Caco-2 (cell line): ENCODE data around the gene ZNF804B. TPM values are rescaled to one million over a fixed set of nuclear protein-coding genes. Genes with fewer than 3 reads are reported as not detected.

Experiments used
- BruUV-seq: library from RNA; stranded (reverse); fragments of 400-500 nt; replicated peaks from 2 replicates; lab custom pipeline; 2021; lab: Mats Ljungman, UMichigan
- CTCF ChIA-PET: fragments of 300-600 bp; sonication (Branson Sonifier 250); formaldehyde crosslinking; loops from one replicate; lab custom pipeline; 2022; ENCODE audit warnings: antibody characterized with exemption; lab: Charles Lee
- POLR2A ChIA-PET: fragments of 300-600 bp; sonication (Branson Sonifier 250); formaldehyde crosslinking; loops from one replicate; lab custom pipeline; 2022; ENCODE audit warnings: antibody characterized with exemption; lab: Charles Lee
- DNase-seq, 2 experiments: peaks; one replicate each; pipeline versions ENCODE4 v3.0.0 to v3.0.0-alpha.2; 2020 to 2022
- H3K27me3 ChIP-seq: replicated peaks from 2 replicates; pipeline ENCODE4 v1.6.0; 2011; ENCODE audit warnings: low read length; ENCODE audit not compliant: control insufficient read depth, insufficient read depth
- H3K36me3 ChIP-seq: 2 replicates; pipeline ENCODE4 v1.5.1; 2011; ENCODE audit warnings: low read length; ENCODE audit not compliant: control insufficient read depth, insufficient read depth
- H3K4me1 ChIP-seq: fragments of 250-450 bp; sonication (Bioruptor Pico); 2 replicates; pipeline ENCODE4 v1.5.1; 2020; ENCODE audit warnings: mild to moderate bottlenecking
- H3K4me3 ChIP-seq: 2 replicates; pipeline ENCODE4 v1.5.1; 2011; ENCODE audit warnings: low read depth, mild to moderate bottlenecking, control low read depth, low read length
- H3K9me3 ChIP-seq: fragments of 250-450 bp; sonication (Bioruptor Pico); 2 replicates; pipeline ENCODE4 v1.5.1; 2020; ENCODE audit warnings: mild to moderate bottlenecking, moderate library complexity
- H3K27ac Mint-ChIP-seq: one replicate; pipeline ENCODE4 v1.8.0; 2022; ENCODE audit warnings: mixed read lengths; ENCODE audit not compliant: unreplicated experiment
- H3K27me3 Mint-ChIP-seq: one replicate; pipeline ENCODE4 v1.8.0; 2022; ENCODE audit warnings: mixed read lengths; ENCODE audit not compliant: insufficient read depth, unreplicated experiment
- H3K36me3 Mint-ChIP-seq: one replicate; pipeline ENCODE4 v1.8.0; 2022; ENCODE audit warnings: mild to moderate bottlenecking, mixed read lengths; ENCODE audit not compliant: insufficient read depth, unreplicated experiment
- H3K4me1 Mint-ChIP-seq: one replicate; pipeline ENCODE4 v1.8.0; 2022; ENCODE audit warnings: low read depth, mixed read lengths; ENCODE audit not compliant: unreplicated experiment
- H3K4me3 Mint-ChIP-seq: one replicate; pipeline ENCODE4 v1.8.0; 2022; ENCODE audit warnings: mild to moderate bottlenecking, moderate library complexity, mixed read lengths; ENCODE audit not compliant: unreplicated experiment
- H3K9me3 Mint-ChIP-seq: one replicate; pipeline ENCODE4 v1.8.0; 2022; ENCODE audit warnings: mixed read lengths; ENCODE audit not compliant: unreplicated experiment
- intact Hi-C: fragments of 100-400 bp; cut with micrococcal nuclease; formaldehyde crosslinking; loops from one replicate; pipeline ENCODE4 v1.10.0; 2022; ENCODE audit not compliant: unreplicated experiment
- total RNA-seq: library from RNA; stranded (reverse); gene quantifications from 2 replicates; pipeline ENCODE4 v1.2.3, GENCODE V29; 2022
- TF ChIP-seq, protein P1 (sequence below), 2 experiments: fragments of 200-600 bp in 1 of 2; IDR thresholded peaks; 1 replicate in 1 of 2; 2 replicates in 1 of 2; pipeline versions ENCODE4 v1.5.1 to v1.8.0; 2011 to 2022; ENCODE audit warnings: antibody characterized with exemption in 1 of 2, control low read depth in 1 of 2, inconsistent platforms in 1 of 2, low read depth in 1 of 2, low read length in 1 of 2, mild to moderate bottlenecking in 1 of 2, moderate library complexity in 1 of 2; ENCODE audit not compliant: insufficient read depth in 1 of 2, severe bottlenecking in 1 of 2, unreplicated experiment in 1 of 2

Gene ZNF804B
- total RNA-seq, 1 experiment from 2014 or later, result not detected

DNA sequence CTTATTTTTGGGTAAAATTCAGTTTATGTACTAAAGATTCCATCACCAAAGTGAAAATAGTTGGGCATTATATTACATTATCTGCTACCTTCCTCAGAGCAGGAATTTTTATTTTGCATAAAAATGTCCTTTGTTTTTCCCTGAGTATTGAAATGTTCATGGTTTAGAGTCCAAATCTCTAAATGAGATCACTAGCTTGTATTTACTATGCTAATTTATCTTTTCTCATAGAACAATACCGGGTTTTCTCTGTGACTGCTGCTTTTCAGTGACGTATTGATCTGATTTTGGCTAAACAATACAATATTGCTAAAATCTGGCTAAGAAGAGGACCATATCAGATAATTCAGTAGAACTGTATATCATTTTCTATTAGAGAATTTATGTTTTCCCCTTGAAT lies 125.6 kb downstream of the ZNF804B start:
- Mint-ChIP-seq H3K9me3 (peaks cover 9% of the 10 kb centered on the region), H3K4me3 (no peak overlapping the region), H3K36me3 (no peaks in the 10 kb centered on the region), H3K27ac (no peak overlapping the region), H3K4me1 (no peaks in the 10 kb centered on the region), H3K27me3 (no peaks in the 10 kb centered on the region)
- no peaks in the 10 kb centered on the region for H3K27me3 ChIP-seq
- intact Hi-C loops, result no loop called here
- BruUV-seq, result no TSS peak
- CTCF ChIA-PET, result no interaction called here
- no peak overlapping the region for H3K4me3 ChIP-seq
- H3K4me1 ChIP-seq, result no peaks in the 10 kb centered on the region
- POLR2A ChIA-PET, result no interaction called here
- no peaks in the 10 kb centered on the region for H3K9me3 ChIP-seq
- H3K36me3 ChIP-seq, result no peaks in the 10 kb centered on the region
- TF ChIP-seq, protein P1, sequence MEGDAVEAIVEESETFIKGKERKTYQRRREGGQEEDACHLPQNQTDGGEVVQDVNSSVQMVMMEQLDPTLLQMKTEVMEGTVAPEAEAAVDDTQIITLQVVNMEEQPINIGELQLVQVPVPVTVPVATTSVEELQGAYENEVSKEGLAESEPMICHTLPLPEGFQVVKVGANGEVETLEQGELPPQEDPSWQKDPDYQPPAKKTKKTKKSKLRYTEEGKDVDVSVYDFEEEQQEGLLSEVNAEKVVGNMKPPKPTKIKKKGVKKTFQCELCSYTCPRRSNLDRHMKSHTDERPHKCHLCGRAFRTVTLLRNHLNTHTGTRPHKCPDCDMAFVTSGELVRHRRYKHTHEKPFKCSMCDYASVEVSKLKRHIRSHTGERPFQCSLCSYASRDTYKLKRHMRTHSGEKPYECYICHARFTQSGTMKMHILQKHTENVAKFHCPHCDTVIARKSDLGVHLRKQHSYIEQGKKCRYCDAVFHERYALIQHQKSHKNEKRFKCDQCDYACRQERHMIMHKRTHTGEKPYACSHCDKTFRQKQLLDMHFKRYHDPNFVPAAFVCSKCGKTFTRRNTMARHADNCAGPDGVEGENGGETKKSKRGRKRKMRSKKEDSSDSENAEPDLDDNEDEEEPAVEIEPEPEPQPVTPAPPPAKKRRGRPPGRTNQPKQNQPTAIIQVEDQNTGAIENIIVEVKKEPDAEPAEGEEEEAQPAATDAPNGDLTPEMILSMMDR (IDR thresholded peaks at IDR 0.05; ENCODE audit: insufficient read depth in 1 of 2, low read depth in 1 of 2, low read length in 1 of 2, severe bottlenecking in 1 of 2, unreplicated experiment in 1 of 2), result no peak
- DNase-seq, result no peak

DNA sequence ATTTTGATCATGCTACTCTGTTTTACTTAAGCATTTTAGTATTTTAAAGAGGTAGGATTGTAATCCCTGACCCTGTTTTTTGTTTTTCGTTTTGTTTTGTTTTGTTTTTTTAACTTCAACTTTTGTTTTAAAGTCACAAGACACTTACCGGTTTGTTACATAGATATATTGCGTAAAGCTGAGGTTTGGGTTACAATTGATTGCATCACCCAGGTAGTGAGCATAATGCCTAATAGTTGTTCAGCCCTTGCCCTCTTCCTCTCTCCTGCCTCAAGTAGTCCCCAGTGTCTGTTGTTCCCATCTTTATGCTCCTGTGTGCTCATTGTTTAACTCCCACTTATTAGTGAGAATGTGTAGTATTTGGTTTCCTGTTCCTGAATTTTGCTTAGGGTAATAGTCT lies 129.2 kb downstream of the ZNF804B start:
- Mint-ChIP-seq H3K27ac (no peak overlapping the region), H3K27me3 (no peaks in the 10 kb centered on the region), H3K4me3 (no peak overlapping the region), H3K36me3 (no peaks in the 10 kb centered on the region), H3K9me3 (peaks cover 9% of the 10 kb centered on the region), H3K4me1 (no peaks in the 10 kb centered on the region)
- intact Hi-C loops, result no loop called here
- H3K36me3 ChIP-seq, result no peaks in the 10 kb centered on the region
- no peaks in the 10 kb centered on the region for H3K9me3 ChIP-seq
- H3K4me3 ChIP-seq, result no peak overlapping the region
- POLR2A ChIA-PET, result no interaction called here
- CTCF ChIA-PET, result no interaction called here
- TF ChIP-seq, protein P1 (IDR thresholded peaks at IDR 0.05; ENCODE audit: insufficient read depth in 1 of 2, low read depth in 1 of 2, low read length in 1 of 2, severe bottlenecking in 1 of 2, unreplicated experiment in 1 of 2), result no peak
- peak in 1 of 2 experiments; percentile 6 for DNase-seq
- BruUV-seq, result no TSS peak
- H3K27me3 ChIP-seq, result no peaks in the 10 kb centered on the region
- no peaks in the 10 kb centered on the region for H3K4me1 ChIP-seq

DNA sequence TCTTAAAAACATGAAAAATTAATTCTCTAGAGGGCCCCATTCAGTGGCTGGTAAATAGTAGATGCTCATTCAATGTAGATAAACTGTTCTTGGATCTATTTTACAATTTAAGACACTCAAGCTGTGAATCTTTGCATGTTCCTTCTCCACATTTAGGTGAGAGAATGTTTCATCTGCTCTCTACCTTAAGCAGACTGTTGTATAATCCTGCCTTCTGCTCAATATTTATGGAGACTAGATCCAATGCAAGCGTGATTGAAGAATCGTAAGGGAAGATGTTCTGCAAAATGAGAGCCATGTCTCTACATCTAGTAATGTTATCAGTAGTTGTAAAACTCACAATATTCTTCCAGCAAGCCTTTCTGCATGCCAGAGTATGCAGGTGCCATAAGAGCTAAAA lies 151.0 kb downstream of the ZNF804B start:
- Histone ChIP-seq H3K36me3 (no peaks in the 10 kb centered on the region), H3K27me3 (no peaks in the 10 kb centered on the region), H3K4me1 (no peaks in the 10 kb centered on the region), H3K9me3 (no peaks in the 10 kb centered on the region), H3K4me3 (no peak overlapping the region)
- CTCF ChIA-PET, result no interaction called here
- Mint-ChIP-seq H3K36me3 (no peaks in the 10 kb centered on the region), H3K9me3 (no peaks in the 10 kb centered on the region), H3K27ac (no peak overlapping the region), H3K4me1 (no peaks in the 10 kb centered on the region), H3K4me3 (no peak overlapping the region), H3K27me3 (no peaks in the 10 kb centered on the region)
- POLR2A ChIA-PET, result no interaction called here
- TF ChIP-seq, protein P1 (IDR thresholded peaks at IDR 0.05; ENCODE audit: insufficient read depth in 1 of 2, low read depth in 1 of 2, low read length in 1 of 2, severe bottlenecking in 1 of 2, unreplicated experiment in 1 of 2), result no peak
- no TSS peak for BruUV-seq
- no peak for DNase-seq
- intact Hi-C loops, result no loop called here
